Renal cortical epithelial cell (primary cell): Measurements from ENCODE around the gene OSBPL8. TPM values are rescaled to one million over a fixed set of nuclear protein-coding genes. Genes with fewer than 3 reads are reported as not detected.

ENCODE experiments used
- DNase-seq: peaks from one replicate; pipeline ENCODE4 v3.0.0-alpha.2; 2011; ENCODE audit warnings: low read depth
- total RNA-seq: library from RNA; depleted of rRNA; stranded (reverse); fragments of >200 nt; gene quantifications from 2 replicates; pipeline ENCODE4 v1.2.3, GENCODE V29; 2014

OSBPL8 gene
- total RNA-seq, 1 donor from 2014 or later = 64.0 TPM

- peak; percentile 92 for DNase-seq
Measured at GRCh38 chr12:76470028-76470939, 89.3 kb downstream of the OSBPL8 start.

- no peak for DNase-seq
Measured at GRCh38 chr12:76464631-76465166, 94.9 kb downstream of the OSBPL8 start.

- DNase-seq = no peak
Measured at GRCh38 chr12:76462668-76463224, 96.8 kb downstream of the OSBPL8 start.

DNA sequence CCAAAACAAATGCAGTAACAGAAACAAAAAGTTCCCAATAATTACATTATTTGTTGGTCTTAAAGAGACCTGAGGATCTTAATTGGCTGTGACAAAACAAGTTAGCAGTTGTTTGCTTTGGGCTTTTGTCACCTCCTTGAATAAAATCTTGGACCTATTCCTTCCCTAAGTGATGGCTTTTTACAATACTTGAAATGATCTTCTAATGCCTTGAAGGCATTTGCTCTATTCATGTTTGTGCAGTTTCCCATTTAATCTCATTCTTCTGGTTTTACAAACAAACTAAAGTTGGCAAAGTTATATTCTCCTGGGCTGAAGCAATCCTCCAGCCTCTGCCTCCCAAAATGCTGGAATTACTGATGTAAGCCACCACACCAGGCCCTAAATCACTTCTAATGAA lies 98.8 kb downstream of the OSBPL8 start:
- DNase-seq = no peak

- no peak for DNase-seq
Measured at GRCh38 chr12:76457818-76458217, 101.8 kb downstream of the OSBPL8 start.

GRCh38 chr12:76457010-76457409 lies 102.6 kb downstream of the OSBPL8 start:
- no peak for DNase-seq

DNA sequence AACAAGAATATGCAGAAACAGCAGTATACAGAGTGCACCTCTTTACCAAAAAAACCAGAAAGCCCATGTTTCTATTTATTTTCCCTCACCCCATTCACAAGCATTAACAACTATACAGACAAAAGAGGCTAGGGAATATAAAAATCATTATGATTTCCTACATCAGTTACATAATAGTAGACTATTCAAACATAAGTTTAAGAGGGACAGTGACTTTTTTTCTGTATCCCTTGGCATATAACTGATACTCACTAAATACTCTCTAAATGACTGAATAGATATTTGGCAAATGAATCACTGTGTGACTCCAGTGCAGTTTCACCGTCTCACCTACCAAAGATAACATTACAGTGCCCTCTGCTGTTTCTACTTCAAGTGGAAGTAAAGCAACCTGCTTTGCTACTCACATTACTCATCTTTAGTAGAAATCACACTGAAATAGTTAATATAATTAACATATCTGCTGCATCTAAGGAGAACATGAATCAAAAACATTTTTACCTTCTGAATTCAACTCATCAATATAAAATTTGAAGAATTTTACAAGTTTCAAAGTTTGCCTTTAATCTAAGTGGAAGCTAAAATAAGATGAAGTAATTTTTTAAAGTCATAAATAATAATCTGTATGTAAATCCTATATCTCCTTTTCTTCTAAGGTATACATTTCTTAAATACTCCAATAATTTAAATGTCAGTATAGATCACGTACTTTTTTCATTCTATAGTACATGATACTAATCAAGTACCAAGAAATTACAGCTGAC lies 103.8 kb downstream of the OSBPL8 start:
- peak; percentile 94 for DNase-seq

GRCh38 chr12:76451528-76451927 lies 108.0 kb downstream of the OSBPL8 start:
- no peak for DNase-seq

- peak; percentile 55 for DNase-seq
Measured at GRCh38 chr12:76450690-76451089, 108.9 kb downstream of the OSBPL8 start.

DNA sequence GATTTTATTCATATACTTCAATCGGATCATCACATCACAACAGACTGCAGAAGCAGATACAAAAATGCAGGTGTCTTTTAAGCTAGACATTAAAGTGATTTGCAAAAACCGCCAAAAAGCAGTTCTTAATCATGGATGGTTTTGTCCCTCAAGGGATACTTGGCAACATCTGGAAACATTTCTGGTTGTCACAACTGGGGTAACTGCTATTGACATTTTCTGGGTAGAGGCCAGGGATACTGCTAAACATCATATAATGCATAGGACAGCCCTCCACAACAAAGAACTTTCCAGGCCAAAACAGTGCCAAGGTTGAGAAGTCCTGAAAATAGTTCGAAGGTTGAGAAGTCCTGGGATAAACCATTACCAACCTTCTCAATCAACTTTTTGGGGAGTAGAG lies 109.6 kb downstream of the OSBPL8 start:
- no peak for DNase-seq

- peak; percentile 69 for DNase-seq
Measured at GRCh38 chr12:76449583-76449982, 110.0 kb downstream of the OSBPL8 start.

DNA sequence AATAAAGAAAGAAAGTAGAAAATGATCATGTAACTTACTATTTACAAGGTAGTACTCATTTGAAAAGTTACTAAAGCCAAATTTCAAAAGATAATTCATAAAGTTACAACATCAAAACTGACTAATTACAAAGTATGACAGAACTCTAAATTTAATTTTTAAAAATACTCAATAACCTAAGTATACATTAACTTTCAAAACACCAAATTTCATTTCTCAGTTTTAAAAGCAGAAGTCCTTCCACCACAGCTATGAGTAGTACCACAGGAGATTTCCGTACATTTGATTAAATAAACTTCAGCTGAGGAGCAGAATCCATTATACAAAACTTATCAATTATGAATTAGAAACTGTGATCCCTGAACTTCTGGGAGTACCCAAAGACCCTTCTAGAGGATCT lies 110.6 kb downstream of the OSBPL8 start:
- no peak for DNase-seq

DNA sequence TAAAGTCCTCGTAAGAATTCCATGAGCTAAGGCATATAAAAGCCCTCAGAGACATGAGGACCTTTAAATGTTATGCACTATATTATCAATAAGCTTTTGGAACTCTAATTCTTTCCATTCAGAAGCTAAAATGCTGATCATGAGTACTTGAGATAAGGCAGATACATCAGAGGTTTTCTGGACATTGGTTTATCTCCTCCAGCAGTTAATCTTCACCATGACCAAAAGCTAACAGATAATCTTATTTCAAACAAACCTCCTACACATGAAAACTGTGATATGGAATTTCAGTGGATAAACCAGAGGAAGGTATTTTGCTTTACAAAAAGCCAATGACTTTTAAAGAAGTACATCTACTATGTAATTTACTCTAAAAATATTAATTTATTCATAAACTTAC lies 113.5 kb downstream of the OSBPL8 start:
- no peak for DNase-seq

DNA sequence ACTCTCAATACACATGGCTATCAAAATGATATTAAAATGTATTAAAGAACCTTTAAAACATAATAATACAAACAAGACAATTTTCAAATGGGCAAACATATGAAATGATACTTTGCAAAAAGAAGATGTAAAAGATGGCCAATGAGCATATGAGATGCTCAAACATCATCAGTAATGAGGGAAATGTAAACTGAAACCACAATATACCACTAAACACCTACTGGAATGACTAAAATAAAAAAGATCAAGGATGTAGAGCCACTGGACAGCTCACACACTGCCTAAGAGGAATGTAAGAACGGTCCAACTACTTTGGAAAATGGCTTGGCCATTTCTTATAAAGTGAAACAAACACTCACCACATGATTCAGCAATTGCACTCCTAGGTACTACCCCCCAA lies 114.1 kb downstream of the OSBPL8 start:
- DNase-seq = no peak

- DNase-seq = peak; percentile 19
Measured at GRCh38 chr12:76444408-76444984, 115.1 kb downstream of the OSBPL8 start.

- DNase-seq = no peak
Measured at GRCh38 chr12:76441016-76441415, 118.6 kb downstream of the OSBPL8 start.

GRCh38 chr12:76432733-76433132 lies 126.8 kb downstream of the OSBPL8 start:
- DNase-seq = no peak

DNA sequence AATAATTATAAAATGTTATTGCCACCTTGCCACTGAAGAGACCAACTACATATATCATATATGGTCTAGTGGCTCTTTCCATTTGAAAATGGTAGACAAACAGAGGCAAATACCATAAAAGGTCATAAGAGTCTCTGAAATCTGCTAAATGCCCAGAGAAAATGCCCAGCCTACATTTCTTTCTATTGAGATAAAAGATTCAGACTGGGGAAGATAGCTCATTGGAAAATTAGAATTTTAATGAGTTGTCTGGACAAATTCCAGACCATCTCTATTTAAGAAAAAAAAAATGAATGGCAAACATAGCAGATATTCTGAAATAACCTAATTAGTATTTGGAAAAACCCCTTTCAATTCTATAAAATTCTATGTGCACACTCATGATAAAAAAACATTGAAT lies 131.5 kb downstream of the OSBPL8 start:
- no peak for DNase-seq

GRCh38 chr12:76426160-76426559 lies 133.4 kb downstream of the OSBPL8 start:
- DNase-seq = no peak

- DNase-seq = no peak
Measured at GRCh38 chr12:76424941-76425340, 134.6 kb downstream of the OSBPL8 start.

DNA sequence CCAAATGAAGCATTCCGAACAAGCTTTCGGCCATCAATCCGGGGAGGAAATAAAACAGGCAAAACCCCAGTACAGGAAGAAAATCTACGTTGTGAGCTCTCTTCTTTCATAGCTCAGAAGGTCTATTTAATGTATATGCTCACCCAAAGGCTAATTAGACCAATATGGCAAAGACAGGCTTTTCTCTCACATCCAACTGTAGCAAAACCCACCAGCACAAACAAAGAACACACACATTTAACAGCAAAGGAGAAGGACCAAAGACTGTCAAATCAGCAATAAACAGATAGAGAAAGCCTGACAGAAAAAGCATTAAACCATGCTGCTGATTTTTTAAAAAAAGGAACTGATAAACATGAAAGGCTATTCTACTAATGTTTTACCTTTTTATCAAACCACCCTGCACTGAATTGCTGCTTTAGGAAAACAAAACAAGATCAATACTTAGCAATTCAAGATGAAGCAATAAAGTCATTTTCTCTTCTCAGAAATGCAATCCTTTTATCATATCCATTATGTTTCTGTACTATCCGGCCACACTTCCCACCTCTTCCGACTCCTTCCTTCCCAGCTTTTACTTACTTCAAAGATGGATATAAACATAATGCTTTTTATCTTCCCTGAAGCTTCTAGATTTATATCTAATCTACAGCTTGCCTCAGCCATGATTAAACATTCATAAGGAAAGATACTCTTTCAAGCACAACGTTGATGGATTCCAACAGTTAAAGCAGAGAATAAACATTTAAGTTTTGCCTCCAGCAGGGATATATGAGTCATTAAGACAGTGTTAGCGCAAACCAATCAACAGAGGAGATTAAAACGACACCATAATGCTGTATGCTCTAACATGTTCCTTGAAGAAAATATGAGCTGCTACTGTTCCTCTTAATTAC lies 136.8 kb downstream of the OSBPL8 start:
- DNase-seq = peak; percentile 40
